Chondrocyte (in vitro differentiated cells): ENCODE results near the gene COL6A2. TPM values are rescaled to one million over a fixed set of nuclear protein-coding genes. Genes with fewer than 3 reads are reported as not detected.

Source experiments
- DNase-seq: peaks from one replicate; pipeline ENCODE4 v3.0.0; 2021; ENCODE audit warnings: mixed read lengths, low spot score
- H3K27ac Mint-ChIP-seq: one replicate; pipeline ENCODE4 v1.8.0; 2021; ENCODE audit warnings: mild to moderate bottlenecking, moderate library complexity, mixed read lengths; ENCODE audit not compliant: unreplicated experiment
- H3K27me3 Mint-ChIP-seq: 2 replicates; pipeline ENCODE4 v1.8.0; 2021; ENCODE audit warnings: low read depth, mixed read lengths
- H3K36me3 Mint-ChIP-seq: 2 replicates; pipeline ENCODE4 v1.8.0; 2021; ENCODE audit warnings: low read depth, mixed read lengths
- H3K4me1 Mint-ChIP-seq: 2 replicates; pipeline ENCODE4 v1.8.0; 2021; ENCODE audit warnings: low read depth, mild to moderate bottlenecking, mixed read lengths
- H3K4me3 Mint-ChIP-seq: one replicate; pipeline ENCODE4 v1.8.0; 2021; ENCODE audit warnings: mild to moderate bottlenecking, moderate library complexity, mixed read lengths; ENCODE audit not compliant: unreplicated experiment
- H3K9me3 Mint-ChIP-seq: 2 replicates; pipeline ENCODE4 v1.8.0; 2021; ENCODE audit warnings: low read depth, mixed read lengths
- CTCF ChIP-seq: fragments of 200-600 bp; sonication (generic); IDR thresholded peaks from 2 replicates; pipeline ENCODE4 v1.5.0; 2021; ENCODE audit warnings: antibody characterized with exemption, mild to moderate bottlenecking, moderate library complexity
- total RNA-seq: library from RNA; stranded (reverse); gene quantifications from 3 replicates; pipeline ENCODE4 v1.2.1, GENCODE V29; 2021

Gene COL6A2
- total RNA-seq, 1 donor from 2014 or later, result 1,646 TPM

- no peak overlapping the region for H3K4me3 Mint-ChIP-seq
- H3K4me1 Mint-ChIP-seq, result no peaks in the 10 kb centered on the region
- DNase-seq, result peak; percentile 86
- no peak for TF ChIP-seq CTCF
- no peaks in the 10 kb centered on the region for H3K27me3 Mint-ChIP-seq
- H3K36me3 Mint-ChIP-seq, result peaks cover 18% of the 10 kb centered on the region
- H3K27ac Mint-ChIP-seq, result peak overlapping the region; percentile 27
- no peaks in the 10 kb centered on the region for H3K9me3 Mint-ChIP-seq
These were observed 30.4 kb downstream of the COL6A2 start for GRCh38 chr21:46128106-46128932.

- Mint-ChIP-seq H3K9me3 (no peaks in the 10 kb centered on the region), H3K4me1 (no peaks in the 10 kb centered on the region), H3K36me3 (peaks cover 14% of the 10 kb centered on the region), H3K4me3 (no peak overlapping the region), H3K27ac (peak overlapping the region; percentile 27), H3K27me3 (no peaks in the 10 kb centered on the region)
- TF ChIP-seq CTCF, result no peak
- DNase-seq, result peak; percentile 89
These were observed 31.1 kb downstream of the COL6A2 start for GRCh38 chr21:46128933-46129571.

- H3K27me3 Mint-ChIP-seq, result no peaks in the 10 kb centered on the region
- H3K27ac Mint-ChIP-seq, result peak overlapping the region; percentile 14
- no peak for TF ChIP-seq CTCF
- peaks cover 11% of the 10 kb centered on the region for H3K36me3 Mint-ChIP-seq
- no peaks in the 10 kb centered on the region for H3K9me3 Mint-ChIP-seq
- DNase-seq, result peak; percentile 77
- H3K4me3 Mint-ChIP-seq, result no peak overlapping the region
- peaks cover 1% of the 10 kb centered on the region for H3K4me1 Mint-ChIP-seq
These were observed 32.1 kb downstream of the COL6A2 start for GRCh38 chr21:46129846-46130651.

GRCh38 chr21:46130831-46131587, 33.1 kb downstream of the COL6A2 start:
- no peaks in the 10 kb centered on the region for H3K27me3 Mint-ChIP-seq
- no peak for TF ChIP-seq CTCF
- H3K27ac Mint-ChIP-seq, result no peak overlapping the region
- H3K4me1 Mint-ChIP-seq, result peaks cover 7% of the 10 kb centered on the region
- no peaks in the 10 kb centered on the region for H3K9me3 Mint-ChIP-seq
- peaks cover 10% of the 10 kb centered on the region for H3K36me3 Mint-ChIP-seq
- peak; percentile 78 for DNase-seq
- no peak overlapping the region for H3K4me3 Mint-ChIP-seq

- Mint-ChIP-seq H3K27ac (no peak overlapping the region), H3K4me1 (peaks cover 9% of the 10 kb centered on the region), H3K9me3 (no peaks in the 10 kb centered on the region), H3K4me3 (no peak overlapping the region), H3K36me3 (peaks cover 8% of the 10 kb centered on the region), H3K27me3 (no peaks in the 10 kb centered on the region)
- DNase-seq, result no peak
- TF ChIP-seq CTCF, result no peak
These were observed 33.6 kb downstream of the COL6A2 start for GRCh38 chr21:46131588-46131837.
